HEK293 (cell line): ENCODE measurements around the gene IGBP1.

ENCODE experiments used
- TCF7L2 ChIP-seq: IDR thresholded peaks from 2 replicates; pipeline ENCODE4 v1.6.1; 2011; ENCODE audit warnings: low read depth, mild to moderate bottlenecking, inconsistent platforms, low read length, moderate library complexity, borderline replicate concordance
- ZBTB17 ChIP-seq: fragments of 450-650 bp; formaldehyde crosslinking; IDR thresholded peaks from 2 replicates; pipeline ENCODE4 v1.5.1; 2016; ENCODE audit warnings: missing biosample characterization, missing genetic modification characterization
- ZNF112 ChIP-seq: fragments of 450-650 bp; formaldehyde crosslinking; IDR thresholded peaks from 2 replicates; pipeline ENCODE4 v1.5.0; 2017; ENCODE audit warnings: missing biosample characterization, missing genetic modification characterization
- ZNF121 ChIP-seq: fragments of 450-650 bp; formaldehyde crosslinking; IDR thresholded peaks from 2 replicates; pipeline ENCODE4 v1.5.1; 2016; ENCODE audit warnings: missing biosample characterization, missing genetic modification characterization
- TF ChIP-seq, protein P1 (sequence below): fragments of 450-650 bp; formaldehyde crosslinking; IDR thresholded peaks from 2 replicates; pipeline ENCODE4 v1.5.1; 2016; ENCODE audit warnings: missing biosample characterization, missing genetic modification characterization
- TF ChIP-seq, protein P2 (sequence below): fragments of 450-650 bp; formaldehyde crosslinking; IDR thresholded peaks from 2 replicates; pipeline ENCODE4 v1.5.1; 2016; ENCODE audit warnings: missing biosample characterization, missing genetic modification characterization

DNA sequence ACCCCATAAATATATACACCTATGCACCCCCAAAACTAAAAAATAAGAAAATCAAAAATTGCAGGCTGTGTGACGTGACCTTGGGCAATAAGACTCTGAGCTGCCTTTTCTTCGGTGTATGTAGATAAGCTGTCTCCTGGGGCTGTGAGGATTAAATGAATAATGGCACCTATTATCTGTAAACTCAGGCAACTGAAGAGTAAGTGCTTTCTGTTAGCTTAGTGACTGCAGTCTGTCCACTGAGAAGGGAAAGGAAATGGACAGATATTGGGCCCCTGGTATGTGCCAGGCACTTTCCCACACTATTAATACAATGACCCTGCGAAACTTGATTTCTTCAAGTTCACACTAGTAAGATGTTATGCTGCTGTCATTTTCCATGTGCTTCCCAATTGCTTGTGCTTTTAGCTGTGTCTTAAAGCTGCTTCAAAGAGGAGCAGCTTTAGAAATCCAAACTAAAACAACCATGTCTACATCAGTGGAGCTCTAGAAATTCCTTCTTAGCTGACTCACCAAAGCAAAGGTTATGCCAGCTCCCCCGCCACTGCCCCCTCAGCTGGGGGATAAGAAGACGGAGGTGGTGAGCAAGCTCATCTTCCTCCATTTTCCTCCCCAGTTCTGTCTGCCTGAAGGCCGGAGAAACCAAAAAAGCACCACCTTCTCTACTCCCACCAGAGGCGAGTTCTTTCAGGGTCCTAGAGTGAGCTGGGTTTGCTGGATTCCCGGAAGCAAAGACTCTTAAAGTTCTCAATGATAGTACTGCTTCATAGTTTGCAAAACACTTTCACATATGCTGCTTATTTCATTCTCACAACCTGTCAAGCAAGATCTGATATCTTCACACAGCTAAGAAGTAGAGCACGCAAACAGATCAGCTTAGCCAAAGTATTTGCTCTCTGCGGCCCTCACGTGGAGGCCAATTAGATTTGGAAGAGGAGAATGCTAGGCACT is 35.3 kb downstream of the IGBP1 start:
- TF ChIP-seq TCF7L2 (no peak), ZBTB17 (tag by site-specific recombination) (no peak), ZNF112 (no peak), ZNF121 (tag by site-specific recombination) (no peak)
- TF ChIP-seq, protein P1, sequence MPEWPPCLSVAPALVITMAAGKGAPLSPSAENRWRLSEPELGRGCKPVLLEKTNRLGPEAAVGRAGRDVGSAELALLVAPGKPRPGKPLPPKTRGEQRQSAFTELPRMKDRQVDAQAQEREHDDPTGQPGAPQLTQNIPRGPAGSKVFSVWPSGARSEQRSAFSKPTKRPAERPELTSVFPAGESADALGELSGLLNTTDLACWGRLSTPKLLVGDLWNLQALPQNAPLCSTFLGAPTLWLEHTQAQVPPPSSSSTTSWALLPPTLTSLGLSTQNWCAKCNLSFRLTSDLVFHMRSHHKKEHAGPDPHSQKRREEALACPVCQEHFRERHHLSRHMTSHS = no peak
- TF ChIP-seq, protein P2, sequence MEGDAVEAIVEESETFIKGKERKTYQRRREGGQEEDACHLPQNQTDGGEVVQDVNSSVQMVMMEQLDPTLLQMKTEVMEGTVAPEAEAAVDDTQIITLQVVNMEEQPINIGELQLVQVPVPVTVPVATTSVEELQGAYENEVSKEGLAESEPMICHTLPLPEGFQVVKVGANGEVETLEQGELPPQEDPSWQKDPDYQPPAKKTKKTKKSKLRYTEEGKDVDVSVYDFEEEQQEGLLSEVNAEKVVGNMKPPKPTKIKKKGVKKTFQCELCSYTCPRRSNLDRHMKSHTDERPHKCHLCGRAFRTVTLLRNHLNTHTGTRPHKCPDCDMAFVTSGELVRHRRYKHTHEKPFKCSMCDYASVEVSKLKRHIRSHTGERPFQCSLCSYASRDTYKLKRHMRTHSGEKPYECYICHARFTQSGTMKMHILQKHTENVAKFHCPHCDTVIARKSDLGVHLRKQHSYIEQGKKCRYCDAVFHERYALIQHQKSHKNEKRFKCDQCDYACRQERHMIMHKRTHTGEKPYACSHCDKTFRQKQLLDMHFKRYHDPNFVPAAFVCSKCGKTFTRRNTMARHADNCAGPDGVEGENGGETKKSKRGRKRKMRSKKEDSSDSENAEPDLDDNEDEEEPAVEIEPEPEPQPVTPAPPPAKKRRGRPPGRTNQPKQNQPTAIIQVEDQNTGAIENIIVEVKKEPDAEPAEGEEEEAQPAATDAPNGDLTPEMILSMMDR = no peak
